Thoracic aorta (tissue), 2 donors: ENCODE results near the gene ALX1. TPM values are rescaled to one million over a fixed set of nuclear protein-coding genes. Genes with fewer than 3 reads are reported as not detected.

ENCODE experiments used
- ATAC-seq: fragments of 150-250 bp; one replicate; pipeline ENCODE4 v1.8.0; 2017; ENCODE audit warnings: low read depth; ENCODE audit not compliant: insufficient number of reproducible peaks, low FRiP score
- DNase-seq: peaks from one replicate; pipeline ENCODE4 v3.0.0-alpha.2; 2020; ENCODE audit warnings: low spot score
- H3K27ac ChIP-seq, 2 donors: fragments of 200-600 bp; sonication (generic); 1 replicate in 1 of 2; 2 replicates in 1 of 2; pipeline ENCODE4 v1.5.1; 2016; ENCODE audit warnings: mild to moderate bottlenecking in 2 of 2, moderate library complexity in 2 of 2
- H3K27me3 ChIP-seq: fragments of 200-600 bp; sonication (generic); replicated peaks from 2 replicates; pipeline ENCODE4 v1.6.0; 2016; ENCODE audit warnings: mild to moderate bottlenecking; ENCODE audit not compliant: insufficient read depth
- H3K36me3 ChIP-seq: fragments of 200-600 bp; sonication (generic); one replicate; pipeline ENCODE4 v1.5.1; 2016
- H3K4me1 ChIP-seq, 2 donors: fragments of 200-600 bp; sonication (generic); 1 replicate in 1 of 2; 2 replicates in 1 of 2; pipeline versions ENCODE4 v1.5.1 to v1.6.0; 2016; ENCODE audit warnings: low read depth in 2 of 2, mild to moderate bottlenecking in 1 of 2; ENCODE audit not compliant: control insufficient read depth in 1 of 2
- H3K4me3 ChIP-seq: fragments of 200-600 bp; sonication (generic); 2 replicates; pipeline ENCODE4 v1.5.1; 2016; ENCODE audit warnings: mild to moderate bottlenecking
- H3K9me3 ChIP-seq: fragments of 200-600 bp; sonication (generic); 2 replicates; pipeline ENCODE4 v1.5.1; 2016
- CTCF ChIP-seq: fragments of 200-600 bp; sonication (generic); IDR thresholded peaks from one replicate; pipeline ENCODE4 v1.5.1; 2019; ENCODE audit warnings: antibody characterized with exemption
- total RNA-seq, 2 donors: library from RNA; depleted of rRNA; stranded (reverse); fragments of >200 nt; gene quantifications; one replicate each; pipeline versions ENCODE4 v1.1.0 to v1.2.3, GENCODE V29; 2016

The ALX1 gene
- total RNA-seq, 2 donors from 2014 or later = not detected

DNA sequence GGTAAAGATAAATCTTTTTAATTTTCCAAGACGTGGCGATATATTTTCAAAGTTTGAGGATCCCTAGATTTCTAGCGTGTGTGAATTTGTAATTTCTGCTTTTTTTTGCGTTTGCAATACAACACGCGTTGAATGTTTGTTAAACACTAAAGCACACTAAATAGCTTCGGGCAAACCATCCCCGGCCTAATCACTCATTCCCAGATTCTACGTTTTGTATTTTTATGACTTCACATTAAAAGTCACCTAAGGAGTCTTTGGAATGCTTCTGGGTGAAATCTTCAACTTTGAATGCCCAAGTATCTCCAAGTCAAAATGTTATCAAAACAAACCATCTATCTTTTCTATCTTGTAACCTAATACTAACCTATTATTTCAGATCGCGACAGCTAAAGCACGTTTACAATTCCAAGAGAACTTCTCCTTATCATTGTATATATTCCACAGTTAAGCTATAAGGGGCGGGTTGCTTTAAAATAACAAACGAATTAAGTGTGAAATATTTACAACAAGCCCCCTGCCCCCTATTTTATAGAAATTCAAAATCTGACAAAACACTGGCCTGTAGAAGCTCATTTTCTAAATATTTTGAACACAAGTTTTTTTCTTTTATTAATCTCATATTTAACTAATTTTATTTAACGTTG is 1.1 kb downstream of the ALX1 start:
- Histone ChIP-seq H3K4me3 (peak overlapping the region; percentile 64), H3K4me1 (peaks cover 6 to 9% of the 10 kb centered on the region in 2 donors), H3K9me3 (no peaks in the 10 kb centered on the region), H3K27ac (no peak overlapping the region), H3K36me3 (no peaks in the 10 kb centered on the region), H3K27me3 (peaks cover 25% of the 10 kb centered on the region)
- DNase-seq = no peak
- ATAC-seq = no peak
- no peak for TF ChIP-seq CTCF

- TF ChIP-seq CTCF = no peak
- no peaks in the 10 kb centered on the region for H3K9me3 ChIP-seq
- peaks cover 6 to 9% of the 10 kb centered on the region in 2 donors for H3K4me1 ChIP-seq
- DNase-seq (no peak), ATAC-seq (no peak)
- no peaks in the 10 kb centered on the region for H3K36me3 ChIP-seq
- H3K4me3 ChIP-seq = no peak overlapping the region
- no peak overlapping the region for H3K27ac ChIP-seq
- peaks cover 25% of the 10 kb centered on the region for H3K27me3 ChIP-seq
Observed at GRCh38 chr12:85281636-85282312, 1.8 kb downstream of the ALX1 start.

DNA sequence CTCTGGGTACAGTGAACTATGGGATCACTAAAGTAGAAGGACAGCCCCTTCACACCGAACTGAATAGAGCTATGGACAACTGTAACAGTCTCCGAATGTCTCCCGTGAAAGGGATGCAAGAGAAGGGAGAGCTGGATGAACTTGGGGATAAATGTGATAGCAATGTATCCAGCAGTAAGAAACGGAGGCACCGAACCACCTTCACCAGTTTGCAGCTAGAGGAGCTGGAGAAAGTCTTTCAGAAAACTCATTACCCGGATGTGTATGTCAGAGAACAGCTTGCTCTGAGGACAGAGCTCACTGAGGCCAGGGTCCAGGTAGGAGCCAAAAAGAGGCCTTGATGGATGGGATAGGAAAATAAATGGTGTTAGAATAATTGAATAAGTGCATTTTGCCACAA is 3.5 kb downstream of the ALX1 start:
- no peaks in the 10 kb centered on the region for H3K9me3 ChIP-seq
- H3K27me3 ChIP-seq = peaks cover 25% of the 10 kb centered on the region
- H3K4me1 ChIP-seq = peaks cover 6 to 9% of the 10 kb centered on the region in 2 donors
- DNase-seq (no peak), ATAC-seq (no peak)
- TF ChIP-seq CTCF = no peak
- no peak overlapping the region for H3K27ac ChIP-seq
- no peak overlapping the region for H3K4me3 ChIP-seq
- H3K36me3 ChIP-seq = no peaks in the 10 kb centered on the region

GRCh38 chr12:85296362-85296761 is 16.3 kb downstream of the ALX1 start:
- H3K9me3 ChIP-seq = no peaks in the 10 kb centered on the region

More at GRCh38 chr12:85296362-85296761, 16.3 kb downstream of the ALX1 start:
- H3K27me3 ChIP-seq = no peaks in the 10 kb centered on the region
- H3K36me3 ChIP-seq = no peaks in the 10 kb centered on the region
- no peaks in the 10 kb centered on the region for H3K4me1 ChIP-seq
- no peak overlapping the region for H3K4me3 ChIP-seq
- TF ChIP-seq CTCF = no peak
- H3K27ac ChIP-seq = no peak overlapping the region
- DNase-seq (no peak), ATAC-seq (no peak)
